ENCODE data around the gene TMEM63B.
"Not testable (repeated sequence)": the region's sequence is repeated elsewhere in the genome, so short reads cannot be mapped to it uniquely, and the experiment has no call there.

The TMEM63B gene

DNA sequence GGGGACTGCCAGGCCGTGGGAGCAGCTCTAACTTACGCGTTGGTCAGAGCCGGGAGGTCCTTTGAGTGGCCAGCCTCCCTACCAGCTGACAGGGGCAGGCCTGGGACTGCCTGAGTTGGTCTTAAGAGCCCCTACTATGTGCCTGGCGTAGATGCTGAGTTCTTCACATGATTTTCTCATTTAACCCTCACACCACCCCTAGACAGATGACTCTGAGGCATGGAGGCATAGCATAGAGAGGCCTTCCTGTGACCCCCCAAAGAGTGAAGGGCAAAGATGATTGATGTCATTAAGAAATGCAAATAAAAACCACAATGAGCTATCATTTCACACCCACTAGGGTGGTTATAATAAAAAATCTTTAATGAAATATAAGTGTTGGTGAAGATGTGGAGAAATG lies 36.9 kb upstream of the TMEM63B start:
- Mint-ChIP-seq H3K36me3 (ENCODE audit: low read depth) (peaks cover 3% of the 10 kb centered on the region), H3K4me3 (no peak overlapping the region), H3K4me1 (ENCODE audit: low read depth) (no peaks in the 10 kb centered on the region), H3K27me3 (ENCODE audit: low read depth) (no peaks in the 10 kb centered on the region), H3K27ac (no peak overlapping the region), H3K9me3 (no peaks in the 10 kb centered on the region)

DNA sequence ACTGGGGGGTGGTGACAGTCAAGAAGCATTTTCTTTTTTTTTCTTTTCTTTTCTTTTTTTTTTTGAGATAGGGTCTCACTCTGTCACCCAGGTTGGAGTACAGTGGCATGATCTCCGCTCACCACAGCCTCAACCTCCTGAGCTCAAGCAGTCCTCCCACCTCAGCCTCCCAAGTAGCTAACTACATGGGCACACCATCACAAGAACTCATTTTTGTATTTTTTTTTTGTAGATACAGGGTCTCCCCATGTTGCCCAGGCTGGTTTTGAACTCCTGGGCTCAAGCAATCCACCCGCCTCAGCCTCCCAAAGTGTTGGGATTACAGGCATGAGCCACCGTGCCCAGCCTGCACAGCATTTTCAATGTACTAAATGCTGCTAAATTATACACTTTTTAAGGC lies 36.0 kb upstream of the TMEM63B start:
- not testable (repeated sequence) for H3K27ac Mint-ChIP-seq; H3K9me3 Mint-ChIP-seq; H3K36me3 Mint-ChIP-seq (ENCODE audit: low read depth)

DNA sequence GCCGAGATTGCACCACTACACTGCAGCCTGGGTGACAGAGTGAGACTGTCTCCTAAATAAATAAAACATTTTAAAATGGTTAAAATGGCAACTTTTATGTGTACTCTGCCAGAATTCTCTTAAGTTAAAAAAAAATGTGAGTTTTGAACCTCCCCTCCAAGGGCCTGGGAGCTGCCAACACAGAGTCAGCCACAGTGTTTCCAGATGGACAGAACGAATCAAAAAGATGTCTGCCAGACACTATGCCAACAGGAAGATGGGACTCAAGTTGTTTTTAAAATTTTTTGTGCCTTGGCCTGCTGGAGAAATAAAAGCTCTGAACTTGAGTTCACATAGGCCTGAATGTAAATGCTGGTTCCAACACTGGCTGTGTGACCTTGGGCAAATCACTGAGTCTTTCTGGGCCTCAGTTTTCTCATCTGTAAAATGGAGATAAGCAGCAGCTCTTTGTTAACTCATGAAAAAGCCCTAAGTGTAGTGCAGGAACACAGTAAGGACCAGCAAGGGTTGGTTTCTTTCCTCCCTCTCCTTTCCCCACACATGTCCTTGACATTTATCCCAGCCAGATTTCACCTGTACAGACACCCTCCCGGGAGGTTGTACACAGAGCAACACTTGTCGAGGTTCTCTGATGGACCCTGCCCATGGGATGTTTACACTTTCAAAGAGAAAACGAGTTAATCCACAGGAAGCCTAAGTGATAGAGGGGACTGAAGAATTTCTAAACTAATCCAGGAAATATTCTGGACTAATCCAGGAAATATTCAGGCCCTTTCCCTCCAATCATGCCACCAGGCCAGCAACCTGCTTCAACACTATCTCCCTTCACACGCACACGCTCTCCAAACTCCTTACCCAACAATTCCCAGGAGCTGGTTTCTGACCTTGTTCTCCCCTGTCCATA lies 35.1 kb upstream of the TMEM63B start:
- Mint-ChIP-seq H3K4me3 (no peak overlapping the region), H3K4me1 (ENCODE audit: low read depth) (no peaks in the 10 kb centered on the region), H3K27me3 (ENCODE audit: low read depth) (no peaks in the 10 kb centered on the region), H3K27ac (no peak overlapping the region), H3K9me3 (no peaks in the 10 kb centered on the region), H3K36me3 (ENCODE audit: low read depth) (peaks cover 3% of the 10 kb centered on the region)

More for the DNA sequence above, 36.0 kb upstream of the TMEM63B start:
- H3K4me1 Mint-ChIP-seq (ENCODE audit: low read depth); H3K27me3 Mint-ChIP-seq (ENCODE audit: low read depth); H3K4me3 Mint-ChIP-seq: not testable (repeated sequence)

DNA sequence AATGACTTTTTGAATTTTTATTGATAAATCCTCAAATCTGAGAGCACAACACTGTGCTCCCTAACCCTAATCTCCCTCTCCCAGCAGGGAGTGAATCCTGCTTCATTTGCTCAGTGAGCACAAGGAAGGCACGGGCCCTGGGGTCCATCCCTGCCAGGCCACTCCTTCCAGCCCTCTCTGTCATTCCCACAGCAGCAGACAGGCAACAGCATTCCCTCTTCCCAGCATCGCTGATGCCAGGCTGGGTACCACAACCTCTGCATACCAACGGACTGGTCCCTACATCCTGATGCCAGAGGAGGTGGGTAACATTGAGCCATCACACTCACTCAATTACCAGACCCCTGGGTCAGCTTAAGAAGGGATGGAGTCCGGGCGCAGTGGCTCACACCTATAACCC lies 34.3 kb upstream of the TMEM63B start:
- peaks cover 3% of the 10 kb centered on the region for H3K36me3 Mint-ChIP-seq (ENCODE audit: low read depth)
- H3K4me3 Mint-ChIP-seq, result no peak overlapping the region
- no peaks in the 10 kb centered on the region for H3K9me3 Mint-ChIP-seq
- H3K27me3 Mint-ChIP-seq (ENCODE audit: low read depth), result no peaks in the 10 kb centered on the region
- no peak overlapping the region for H3K27ac Mint-ChIP-seq
- no peaks in the 10 kb centered on the region for H3K4me1 Mint-ChIP-seq (ENCODE audit: low read depth)

DNA sequence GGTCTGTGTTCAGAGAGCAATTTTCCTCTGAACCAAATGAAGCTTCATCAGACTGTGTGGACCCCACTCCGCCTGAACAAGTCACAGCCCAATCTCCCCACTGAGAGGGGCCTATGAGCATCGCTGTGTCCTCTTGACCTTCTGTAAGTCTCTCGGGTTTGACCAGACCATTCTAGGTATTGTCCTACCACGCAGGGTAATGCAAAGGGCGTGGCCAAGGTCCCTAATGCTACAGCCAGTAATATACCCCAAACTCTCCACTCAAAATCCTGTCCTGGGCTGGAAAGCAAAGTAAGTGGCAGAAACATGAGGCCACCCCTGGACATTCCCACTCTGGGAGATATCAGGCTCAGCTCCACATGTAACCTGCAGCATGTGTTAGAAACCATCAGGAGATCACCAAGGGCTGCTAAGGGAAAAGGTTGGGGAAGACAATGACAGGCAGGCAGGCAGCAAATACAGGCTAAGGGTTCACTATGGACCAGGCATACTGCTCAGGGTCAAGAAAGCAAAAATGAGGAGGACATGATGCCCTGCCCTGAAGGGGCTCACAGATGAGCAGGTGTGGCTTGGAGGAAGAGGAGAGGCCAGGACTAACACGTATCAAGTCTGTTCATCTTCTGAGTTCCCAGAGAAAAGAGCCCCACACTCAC lies 33.5 kb upstream of the TMEM63B start:
- Mint-ChIP-seq H3K4me1 (ENCODE audit: low read depth) (no peaks in the 10 kb centered on the region), H3K27ac (no peak overlapping the region), H3K9me3 (no peaks in the 10 kb centered on the region), H3K36me3 (ENCODE audit: low read depth) (peaks cover 3% of the 10 kb centered on the region), H3K27me3 (ENCODE audit: low read depth) (no peaks in the 10 kb centered on the region), H3K4me3 (no peak overlapping the region)

DNA sequence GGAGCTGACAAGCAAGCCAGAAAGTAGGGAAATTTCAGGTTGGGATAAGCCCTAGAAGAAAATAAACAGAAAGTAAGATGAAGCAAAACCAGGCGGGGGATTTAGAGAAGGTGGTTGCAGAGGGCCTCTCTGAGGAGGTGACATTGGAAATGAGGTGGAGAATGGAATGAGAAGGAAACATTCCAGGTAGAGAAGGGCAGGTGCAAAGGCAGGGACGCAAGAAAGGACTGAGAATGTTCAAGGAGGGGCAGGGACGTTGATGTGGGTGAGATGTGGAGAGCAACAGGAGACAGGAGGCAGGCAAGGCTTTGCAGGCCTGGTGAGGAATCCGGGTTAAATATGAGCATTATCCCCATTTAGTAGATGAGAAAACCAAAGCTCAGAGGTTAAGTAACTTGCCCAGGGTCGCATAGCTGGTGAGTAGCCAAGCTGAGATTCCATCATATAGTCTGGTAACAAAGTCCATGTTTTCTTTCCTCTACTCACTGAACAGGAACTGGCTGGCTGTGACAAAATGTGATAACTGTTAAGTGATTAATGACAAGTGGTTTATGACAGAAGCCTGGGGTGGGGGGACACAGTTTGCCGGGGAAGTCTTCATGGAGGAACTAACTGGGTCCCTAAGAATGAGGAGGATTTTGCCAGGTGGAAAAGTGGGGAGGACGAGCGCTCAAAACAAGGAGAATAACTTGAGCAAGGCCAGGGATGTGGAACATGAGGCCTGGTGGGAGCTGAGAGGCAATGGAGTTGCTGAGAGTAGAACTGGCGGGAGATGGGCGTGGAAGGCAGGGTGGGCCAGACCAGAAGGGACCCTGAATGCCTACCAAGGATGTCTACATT lies 32.7 kb upstream of the TMEM63B start:
- Mint-ChIP-seq H3K4me1 (ENCODE audit: low read depth) (no peaks in the 10 kb centered on the region), H3K36me3 (ENCODE audit: low read depth) (peaks cover 3% of the 10 kb centered on the region), H3K27ac (peak overlapping the region; percentile 3)

DNA sequence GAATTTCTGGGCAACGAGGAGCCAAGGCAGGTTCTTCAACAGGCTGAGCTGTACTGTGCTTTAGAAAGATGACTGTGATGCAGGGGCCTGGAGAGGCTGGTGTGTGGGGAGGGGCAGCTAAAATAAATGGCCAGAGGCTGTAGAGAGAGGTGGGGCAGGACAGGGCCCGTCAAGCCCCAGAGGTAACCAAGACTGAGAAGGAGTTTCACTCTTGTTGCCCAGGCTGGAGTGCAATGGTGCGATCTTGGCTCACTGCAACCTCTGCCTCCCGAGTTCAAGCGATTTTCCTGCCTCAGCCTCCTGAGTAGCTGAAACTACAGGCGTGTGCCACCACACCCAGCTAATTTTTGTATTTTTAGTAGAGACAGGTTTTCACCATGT lies 32.1 kb upstream of the TMEM63B start:
- H3K9me3 Mint-ChIP-seq; H3K4me3 Mint-ChIP-seq; H3K4me1 Mint-ChIP-seq (ENCODE audit: low read depth); H3K36me3 Mint-ChIP-seq (ENCODE audit: low read depth); H3K27me3 Mint-ChIP-seq (ENCODE audit: low read depth); H3K27ac Mint-ChIP-seq: not testable (repeated sequence)

More for the DNA sequence above, 32.7 kb upstream of the TMEM63B start:
- Mint-ChIP-seq H3K4me3 (no peak overlapping the region), H3K9me3 (no peaks in the 10 kb centered on the region), H3K27me3 (ENCODE audit: low read depth) (no peaks in the 10 kb centered on the region)

DNA sequence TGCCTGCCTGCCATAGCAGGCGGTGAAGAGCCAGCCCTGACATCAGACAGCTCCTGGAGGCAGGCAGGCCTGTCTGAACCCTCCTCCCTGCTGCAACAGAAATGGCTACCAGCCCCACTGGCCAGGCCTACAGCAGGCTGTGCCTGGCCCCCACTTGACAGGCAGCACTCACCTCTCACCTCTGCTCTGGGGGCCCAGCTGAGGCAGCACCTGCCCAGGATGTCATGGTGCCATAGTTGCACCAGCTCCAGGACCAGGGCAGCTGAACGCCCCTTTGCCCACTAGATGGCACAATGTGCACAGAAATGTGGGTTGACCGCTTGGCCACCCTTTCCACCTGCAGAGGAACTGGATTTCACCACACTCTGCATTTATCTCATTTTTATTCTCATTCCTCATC lies 30.7 kb upstream of the TMEM63B start:
- Mint-ChIP-seq H3K4me1 (ENCODE audit: low read depth) (no peaks in the 10 kb centered on the region), H3K9me3 (no peaks in the 10 kb centered on the region), H3K36me3 (ENCODE audit: low read depth) (peaks cover 5% of the 10 kb centered on the region), H3K4me3 (no peak overlapping the region), H3K27me3 (ENCODE audit: low read depth) (no peaks in the 10 kb centered on the region), H3K27ac (no peak overlapping the region)

DNA sequence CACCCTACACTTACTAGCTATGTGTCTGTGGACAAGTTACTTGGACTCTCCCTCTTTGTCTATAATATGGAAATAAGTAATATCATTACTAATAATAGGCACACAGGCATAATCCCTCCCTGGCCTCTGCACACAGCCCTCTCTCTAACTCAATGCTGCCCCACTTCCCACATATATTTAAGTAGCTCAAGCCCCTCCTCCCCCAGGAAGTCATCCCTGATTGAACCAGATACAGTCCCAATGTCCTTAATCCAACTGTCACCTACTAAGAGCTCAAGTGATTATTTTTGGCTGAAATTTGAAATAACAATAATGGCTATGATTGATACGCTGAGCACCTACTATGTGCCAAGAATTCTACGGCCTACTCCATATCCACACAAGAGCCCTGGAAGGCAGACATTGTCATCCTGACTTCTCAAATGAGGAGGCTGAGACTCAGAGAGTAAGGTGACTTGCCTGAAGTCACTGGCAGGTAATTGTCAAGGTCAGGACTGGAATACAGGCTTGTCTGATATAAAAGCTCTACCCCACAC lies 29.5 kb upstream of the TMEM63B start:
- Mint-ChIP-seq H3K27me3 (ENCODE audit: low read depth) (no peaks in the 10 kb centered on the region), H3K4me3 (no peak overlapping the region), H3K36me3 (ENCODE audit: low read depth) (peaks cover 10% of the 10 kb centered on the region), H3K4me1 (ENCODE audit: low read depth) (peaks cover 7% of the 10 kb centered on the region), H3K27ac (no peak overlapping the region), H3K9me3 (no peaks in the 10 kb centered on the region)

DNA sequence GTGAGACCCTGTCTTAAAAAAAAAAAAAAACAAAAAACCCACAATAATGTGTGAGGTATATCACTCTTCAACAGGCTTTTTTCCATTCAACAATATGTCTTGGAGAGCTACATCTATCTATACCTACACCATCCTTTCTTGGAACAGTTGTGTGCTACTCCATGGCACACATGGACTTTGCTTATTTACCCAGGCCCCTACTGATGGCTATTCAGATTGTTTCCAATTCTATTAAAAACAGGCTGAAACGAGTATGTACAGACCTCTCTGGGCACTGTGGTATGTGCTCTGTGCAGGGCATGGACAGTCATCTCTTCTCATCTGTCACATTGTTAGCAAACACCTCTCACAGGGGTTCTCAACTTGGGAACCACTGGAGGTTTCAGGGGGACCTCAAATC lies 28.2 kb upstream of the TMEM63B start:
- Mint-ChIP-seq H3K9me3 (no peaks in the 10 kb centered on the region), H3K36me3 (ENCODE audit: low read depth) (peaks cover 13% of the 10 kb centered on the region), H3K4me1 (ENCODE audit: low read depth) (peaks cover 7% of the 10 kb centered on the region), H3K4me3 (no peak overlapping the region), H3K27me3 (ENCODE audit: low read depth) (no peaks in the 10 kb centered on the region), H3K27ac (no peak overlapping the region)

DNA sequence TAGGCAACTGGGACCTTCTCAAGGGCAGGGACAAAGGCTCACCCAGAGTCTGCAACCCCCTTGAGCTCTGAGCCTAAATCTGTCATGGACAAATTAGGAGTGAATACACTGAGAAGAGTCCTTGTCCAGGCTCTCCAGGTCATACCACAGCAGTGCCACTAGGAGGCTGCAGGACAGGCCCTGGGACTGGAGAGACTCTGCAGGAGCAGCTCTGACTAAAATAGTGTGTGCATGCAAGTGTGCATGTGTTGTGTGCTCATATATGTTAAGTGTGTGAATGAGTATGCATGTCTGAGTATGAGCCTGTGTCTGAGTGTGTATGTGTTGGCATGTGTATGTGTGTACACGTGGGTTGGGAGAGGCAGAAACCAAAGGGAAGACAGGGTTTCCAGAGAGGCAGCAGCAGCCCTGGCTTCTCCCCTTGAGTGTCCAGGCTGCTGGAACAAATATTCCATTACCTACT lies 27.2 kb upstream of the TMEM63B start:
- Mint-ChIP-seq H3K27me3 (ENCODE audit: low read depth) (no peaks in the 10 kb centered on the region), H3K27ac (no peak overlapping the region), H3K9me3 (no peaks in the 10 kb centered on the region), H3K4me3 (no peak overlapping the region), H3K36me3 (ENCODE audit: low read depth) (peaks cover 11% of the 10 kb centered on the region), H3K4me1 (ENCODE audit: low read depth) (peaks cover 7% of the 10 kb centered on the region)

DNA sequence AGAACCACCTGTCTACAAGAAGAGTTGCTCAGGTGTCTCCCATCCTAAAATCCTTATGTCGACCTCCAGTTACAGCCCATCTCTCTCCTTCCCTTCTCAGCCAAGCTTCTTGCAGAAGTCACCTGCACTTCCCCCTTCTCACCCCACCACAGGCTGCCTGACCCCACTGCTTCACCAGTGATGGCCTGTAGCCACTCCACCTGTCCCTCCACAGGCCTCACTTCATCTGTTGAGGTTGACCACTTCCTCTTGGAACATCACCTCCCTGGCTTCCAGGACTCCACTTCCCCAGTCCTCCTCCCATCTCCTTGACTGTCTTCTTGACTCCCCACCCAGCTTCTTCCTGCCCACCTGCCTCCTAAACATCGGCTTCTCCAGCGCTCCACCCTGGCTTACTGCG lies 25.5 kb upstream of the TMEM63B start:
- H3K27me3 Mint-ChIP-seq (ENCODE audit: low read depth), result no peaks in the 10 kb centered on the region
- H3K4me3 Mint-ChIP-seq, result no peak overlapping the region
- peaks cover 18% of the 10 kb centered on the region for H3K36me3 Mint-ChIP-seq (ENCODE audit: low read depth)
- H3K27ac Mint-ChIP-seq, result peak overlapping the region; percentile 43
- H3K4me1 Mint-ChIP-seq (ENCODE audit: low read depth), result peaks cover 7% of the 10 kb centered on the region
- no peaks in the 10 kb centered on the region for H3K9me3 Mint-ChIP-seq

DNA sequence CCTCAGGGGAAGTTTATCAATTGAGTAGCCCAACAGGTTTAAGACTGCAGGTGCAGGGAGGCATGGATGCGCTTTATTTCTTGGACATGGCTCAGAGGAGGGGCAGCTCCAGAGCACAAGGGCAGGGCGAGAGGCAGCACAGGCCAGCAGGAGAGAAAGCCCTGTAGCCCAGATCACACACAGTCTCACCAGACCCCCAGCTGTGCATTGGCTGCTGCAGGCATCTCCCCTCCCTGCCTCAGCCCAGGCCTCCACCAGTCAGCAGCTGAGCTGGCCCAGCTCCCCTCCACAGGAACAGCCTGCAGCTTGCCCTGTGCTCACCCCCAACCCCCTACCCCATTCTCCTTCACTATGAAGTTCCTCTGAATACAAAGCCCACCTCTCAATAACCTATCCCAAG lies 24.8 kb upstream of the TMEM63B start:
- Mint-ChIP-seq H3K27ac (no peak overlapping the region), H3K4me1 (ENCODE audit: low read depth) (peaks cover 7% of the 10 kb centered on the region), H3K36me3 (ENCODE audit: low read depth) (peaks cover 20% of the 10 kb centered on the region), H3K9me3 (no peaks in the 10 kb centered on the region), H3K4me3 (no peak overlapping the region), H3K27me3 (ENCODE audit: low read depth) (no peaks in the 10 kb centered on the region)

DNA sequence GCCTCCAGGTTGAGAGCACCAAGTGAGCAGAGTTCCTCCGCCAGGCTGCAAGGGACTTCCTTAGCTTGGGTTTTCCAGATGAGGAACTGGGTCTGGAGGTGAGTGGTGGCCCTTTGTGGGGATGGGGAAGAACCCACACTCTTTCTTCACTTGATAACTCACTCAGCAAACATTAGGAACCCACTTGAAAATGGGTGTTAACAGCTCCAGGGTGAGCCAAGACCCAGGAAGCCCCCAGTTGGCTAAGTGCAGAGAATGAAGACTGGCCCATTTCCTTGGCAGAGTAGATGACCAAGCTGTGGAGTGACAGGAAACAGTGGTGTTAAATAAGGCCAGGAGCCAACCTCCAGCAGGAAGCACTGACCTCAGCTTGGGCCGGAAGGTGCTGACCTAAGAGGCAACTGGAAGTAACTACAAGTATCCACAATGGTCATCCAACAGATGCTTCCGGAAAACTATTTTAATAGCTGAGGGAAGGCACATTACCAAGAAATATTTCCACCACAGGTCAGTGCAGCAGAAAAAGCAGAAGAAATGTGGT lies 22.8 kb upstream of the TMEM63B start:
- H3K27me3 Mint-ChIP-seq (ENCODE audit: low read depth), result no peaks in the 10 kb centered on the region
- peaks cover 21% of the 10 kb centered on the region for H3K36me3 Mint-ChIP-seq (ENCODE audit: low read depth)
- no peak overlapping the region for H3K27ac Mint-ChIP-seq
- H3K4me3 Mint-ChIP-seq, result no peak overlapping the region
- H3K9me3 Mint-ChIP-seq, result no peaks in the 10 kb centered on the region
- H3K4me1 Mint-ChIP-seq (ENCODE audit: low read depth), result peaks cover 7% of the 10 kb centered on the region

Measured in T-helper 1 cell treated with Interleukin-12 subunit alpha and Interleukin-12 subunit beta and Interleukin-4 antibody, amounts not matched to agents 30 μg/mL and 1 μg/mL, for 36 hours (primary cell).